GM12878 (cell line): Measurements from ENCODE around the gene SAMD9. TPM values are rescaled to one million over a fixed set of nuclear protein-coding genes. Genes with fewer than 3 reads are reported as not detected.
A peak's percentile ranks its signal among the peaks of the same experiment; 100 is the strongest.

Source experiments
- ASH2L ChIP-seq: fragments of 300-600, 200-600 bp; sonication (generic); IDR thresholded peaks from 2 replicates; pipeline ENCODE4 v1.6.1; 2017; ENCODE audit warnings: low read depth, mild to moderate bottlenecking, borderline replicate concordance
- CHD1 ChIP-seq: IDR thresholded peaks from 2 replicates; pipeline ENCODE4 v1.6.1; 2012; ENCODE audit warnings: low read depth, low read length, improper control_type of control experiment
- DPF2 ChIP-seq: fragments of 450-650 bp; IDR thresholded peaks from 2 replicates; pipeline ENCODE4 v1.6.1; 2017; ENCODE audit warnings: mild to moderate bottlenecking
- EP300 ChIP-seq, 2 experiments: fragments of 150-350 bp in 1 of 2; IDR thresholded peaks; 2 replicates each; pipeline ENCODE4 v1.6.1; 2011 to 2012; ENCODE audit warnings: low read depth in 2 of 2, low read length in 2 of 2, borderline replicate concordance in 1 of 2, improper control_type of control experiment in 1 of 2, inconsistent platforms in 1 of 2; ENCODE audit not compliant: control insufficient read depth in 1 of 2
- PAX5 ChIP-seq: IDR thresholded peaks from 2 replicates; pipeline ENCODE4 v1.6.1; 2011; ENCODE audit warnings: low read depth, low read length, borderline replicate concordance
- USF2 ChIP-seq: IDR thresholded peaks from 2 replicates; pipeline ENCODE4 v1.6.1; 2011; ENCODE audit warnings: low read depth, low read length, improper control_type of control experiment, borderline replicate concordance
- ZNF217 ChIP-seq: fragments of 450-650 bp; IDR thresholded peaks from 2 replicates; pipeline ENCODE4 v1.6.1; 2017; ENCODE audit warnings: antibody characterized with exemption, mild to moderate bottlenecking
- ZNF24 ChIP-seq: fragments of 450-650 bp; IDR thresholded peaks from 2 replicates; pipeline ENCODE4 v1.6.1; 2017; ENCODE audit warnings: antibody characterized with exemption, mild to moderate bottlenecking
- ZNF687 ChIP-seq: fragments of 450-650 bp; IDR thresholded peaks from 2 replicates; pipeline ENCODE4 v1.6.1; 2017; ENCODE audit warnings: mild to moderate bottlenecking, moderate library complexity
- polyA plus RNA-seq, 11 experiments: library from polyadenylated mRNA; depleted of rRNA in 4 of 11; unstranded in 6 of 11; stranded (reverse) in 5 of 11; fragments of >200 nt; fragmentation: Nextera tagmentation in 4 of 11; fragmentation: Illumina TruSeq in 1 of 11; extraction: Ambion mirVana in 4 of 11; extraction: Trizol in 1 of 11; gene quantifications; 1 replicate in 1 of 11; 2 replicates in 10 of 11; pipeline versions ENCODE4 v1.2.1 to v1.2.3, GENCODE V29; 2011 to 2016; ENCODE audit warnings: inconsistent platforms in 2 of 11, missing spikeins in 2 of 11, low read depth in 1 of 11
- total RNA-seq, 4 experiments: library from RNA; depleted of rRNA in 3 of 4; stranded (reverse); fragments of >200 nt in 3 of 4; fragmentation: Illumina TruSeq in 1 of 4; extraction: Trizol in 1 of 4; gene quantifications; 2 replicates each; pipeline versions ENCODE4 v1.2.1 to v1.2.3, GENCODE V29; 2013 to 2021

The SAMD9 gene
- total and polyA plus RNA-seq, 10 of the 15 experiments (the other 5 are each of a cell fraction or from before 2014, with no cell fraction given) = 6.4 to 37.1 (median 15.1) TPM

GRCh38 chr7:93165447-93165846, 47.7 kb upstream of the SAMD9 start (continued):
- TF ChIP-seq ZNF687 (0 out of 2 replicates have a peak, but pooled peaks have one; percentile 25), USF2 (no peak), ZNF24 (0 out of 2 replicates have a peak, but pooled peaks have one; percentile 34), ASH2L (no peak), PAX5 (no peak), ZNF217 (peak; percentile 41; the same call in 1 of the 2 replicates), EP300 (IDR thresholded peaks at IDR 0.05; ENCODE audit: borderline replicate concordance in 1 of 2, control insufficient read depth in 1 of 2, low read depth in 2 of 2, low read length in 2 of 2) (peak in 1 of 2 experiments; percentile 17; a peak in 2 of 4 replicates), CHD1 (no peak), DPF2 (0 out of 2 replicates have a peak, but pooled peaks have one; percentile 26)
